ENCODE results near the gene MYBPH.

The MYBPH gene

GRCh38 chr1:203128716-203129500 is 46.7 kb downstream of the MYBPH start:
- DNase-seq (ENCODE audit: low spot score), result no peak

GRCh38 chr1:203128431-203128715 is 47.3 kb downstream of the MYBPH start:
- no peak for DNase-seq (ENCODE audit: low spot score)

- DNase-seq (ENCODE audit: low spot score), result no peak
Measured at GRCh38 chr1:203127666-203128430, 47.8 kb downstream of the MYBPH start, which contains the start of gene ADORA1. Gene ADORA1, plus strand, starts transcription at chr1:203127726. Its CDS starts 1,116 bp downstream, at chr1:203128842.

GRCh38 chr1:203126866-203127665 is 48.6 kb downstream of the MYBPH start:
- no peak for DNase-seq (ENCODE audit: low spot score)

- no peak for DNase-seq (ENCODE audit: low spot score)
Measured at GRCh38 chr1:203126151-203126865, 49.3 kb downstream of the MYBPH start.

GRCh38 chr1:203124546-203125317 is 50.9 kb downstream of the MYBPH start:
- DNase-seq (ENCODE audit: low spot score), result no peak

GRCh38 chr1:203124011-203124410 is 51.6 kb downstream of the MYBPH start:
- no peak for DNase-seq (ENCODE audit: low spot score)

GRCh38 chr1:203122159-203122558 is 53.5 kb downstream of the MYBPH start:
- no peak for DNase-seq (ENCODE audit: low spot score)

GRCh38 chr1:203121186-203122015 is 54.2 kb downstream of the MYBPH start:
- DNase-seq (ENCODE audit: low spot score), result no peak

GRCh38 chr1:203120325-203121153 is 55.1 kb downstream of the MYBPH start:
- no peak for DNase-seq (ENCODE audit: low spot score)
